ENCODE data around the gene MPZL2.

MPZL2 gene

GRCh38 chr11:118212131-118212725 lies 51.9 kb downstream of the MPZL2 start:
- no peak for TF ChIP-seq CTCF (IDR thresholded peaks at IDR 0.05; ENCODE audit: low read depth, low read length)
- no peak for DNase-seq (ENCODE audit: low read depth, low spot score)
- H3K4me3 ChIP-seq (ENCODE audit: low read depth, low read length): no peak overlapping the region
- in situ Hi-C loops (cut with HindIII; ENCODE audit: low sequenced_read_pairs): no loop called here

GRCh38 chr11:118211006-118211405 lies 53.1 kb downstream of the MPZL2 start:
- no peak for TF ChIP-seq CTCF (IDR thresholded peaks at IDR 0.05; ENCODE audit: low read depth, low read length)
- H3K4me3 ChIP-seq (ENCODE audit: low read depth, low read length): no peak overlapping the region
- DNase-seq (ENCODE audit: low read depth, low spot score): no peak
- in situ Hi-C loops (cut with HindIII; ENCODE audit: low sequenced_read_pairs): no loop called here

- no peak for TF ChIP-seq CTCF (IDR thresholded peaks at IDR 0.05; ENCODE audit: low read depth, low read length)
- no peak overlapping the region for H3K4me3 ChIP-seq (ENCODE audit: low read depth, low read length)
- in situ Hi-C loops (cut with HindIII; ENCODE audit: low sequenced_read_pairs): no loop called here
- no peak for DNase-seq (ENCODE audit: low read depth, low spot score)
These were observed 53.8 kb downstream of the MPZL2 start for GRCh38 chr11:118210323-118210722.

GRCh38 chr11:118209033-118209432 lies 55.1 kb downstream of the MPZL2 start:
- H3K4me3 ChIP-seq (ENCODE audit: low read depth, low read length): no peak overlapping the region
- in situ Hi-C loops (cut with HindIII; ENCODE audit: low sequenced_read_pairs): no loop called here
- no peak for TF ChIP-seq CTCF (IDR thresholded peaks at IDR 0.05; ENCODE audit: low read depth, low read length)
- DNase-seq (ENCODE audit: low read depth, low spot score): no peak

GRCh38 chr11:118207079-118207478 lies 57.0 kb downstream of the MPZL2 start:
- DNase-seq (ENCODE audit: low read depth, low spot score): no peak
- TF ChIP-seq CTCF (IDR thresholded peaks at IDR 0.05; ENCODE audit: low read depth, low read length): no peak
- H3K4me3 ChIP-seq (ENCODE audit: low read depth, low read length): no peak overlapping the region
- in situ Hi-C loops (cut with HindIII; ENCODE audit: low sequenced_read_pairs): no loop called here

- in situ Hi-C loops (cut with HindIII; ENCODE audit: low sequenced_read_pairs): no loop called here
- TF ChIP-seq CTCF (IDR thresholded peaks at IDR 0.05; ENCODE audit: low read depth, low read length): no peak
- no peak for DNase-seq (ENCODE audit: low read depth, low spot score)
- H3K4me3 ChIP-seq (ENCODE audit: low read depth, low read length): no peak overlapping the region
These were observed 57.6 kb downstream of the MPZL2 start for GRCh38 chr11:118206391-118207031.

Data from astrocyte of the spinal cord (primary cell).